ENCODE measurements around the gene ASCL2. TPM values are rescaled to one million over a fixed set of nuclear protein-coding genes. Genes with fewer than 3 reads are reported as not detected.

ASCL2 gene
- total and polyA plus RNA-seq, 7 donors: 0.03 to 0.08 TPM; not detected in 5

GRCh38 chr11:2293984-2294925, 23.9 kb upstream of the ASCL2 start:
- 76 to 77% (median 77%) methylated on average over 27 of the region's 27 CpGs for WGBS, 3 donors
- Histone ChIP-seq H3K4me1 (no peaks in the 10 kb centered on the region), H3K9me3 (no peaks in the 10 kb centered on the region), H3K36me3 (ENCODE audit: insufficient read depth in 1 of 2, low read depth in 1 of 2) (no peaks in the 10 kb centered on the region), H3K27ac (no peak overlapping the region), H3K27me3 (ENCODE audit: insufficient read depth in 3 of 3, low read length in 2 of 3) (peaks cover 0 to 34% (median 6%) of the 10 kb centered on the region in 3 donors), H3K4me3 (no peak overlapping the region)
- DNase-seq (peak in 1 of 2 donors; percentile 37), ATAC-seq (no peak)
- intact Hi-C loops (cut with DNase I): no loop called here
- TF ChIP-seq CTCF (IDR thresholded peaks at IDR 0.05): no peak

DNA sequence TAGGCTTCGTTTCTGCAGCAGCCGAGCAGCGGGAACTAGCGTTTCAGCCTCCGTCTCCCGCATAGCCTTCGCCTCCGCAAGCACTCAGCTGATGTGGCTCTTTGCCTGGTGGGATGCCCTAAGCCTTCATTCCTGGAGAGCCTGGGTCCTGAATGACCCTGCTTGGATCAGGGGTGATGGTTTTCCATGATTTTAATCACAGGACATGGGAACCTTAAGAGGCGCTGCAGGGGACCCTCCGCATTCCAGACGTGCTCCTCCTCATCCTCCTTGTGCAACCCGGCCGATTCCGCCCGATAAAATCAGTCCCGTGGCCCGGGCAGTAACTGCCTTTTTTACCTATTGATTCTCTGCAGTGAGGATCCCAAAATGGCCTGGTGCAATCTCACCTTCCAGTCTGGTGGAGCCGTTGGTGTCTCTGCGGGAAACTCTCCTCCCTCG, 23.2 kb upstream of the ASCL2 start:
- ATAC-seq: no peak
- WGBS, 3 donors: 79 to 82% (median 80%) methylated on average over 20 of the region's 20 CpGs
- Histone ChIP-seq H3K4me3 (no peak overlapping the region), H3K9me3 (no peaks in the 10 kb centered on the region), H3K27ac (no peak overlapping the region), H3K4me1 (no peaks in the 10 kb centered on the region), H3K36me3 (ENCODE audit: insufficient read depth in 1 of 2, low read depth in 1 of 2) (no peaks in the 10 kb centered on the region), H3K27me3 (ENCODE audit: insufficient read depth in 3 of 3, low read length in 2 of 3) (peaks cover 0 to 39% (median 7%) of the 10 kb centered on the region in 3 donors)
- intact Hi-C loops (cut with DNase I): no loop called here
- DNase-seq: peak in 1 of 2 donors; percentile 36
- no peak for TF ChIP-seq CTCF (IDR thresholded peaks at IDR 0.05)

- DNase-seq (peak in 1 of 2 donors; percentile 30), ATAC-seq (no peak)
- Histone ChIP-seq H3K27me3 (ENCODE audit: insufficient read depth in 3 of 3, low read length in 2 of 3) (peaks cover 0 to 42% (median 6%) of the 10 kb centered on the region in 3 donors), H3K36me3 (ENCODE audit: insufficient read depth in 1 of 2, low read depth in 1 of 2) (no peaks in the 10 kb centered on the region), H3K27ac (no peak overlapping the region), H3K9me3 (no peaks in the 10 kb centered on the region), H3K4me3 (no peak overlapping the region), H3K4me1 (no peaks in the 10 kb centered on the region)
- intact Hi-C loops (cut with DNase I): no loop called here
- WGBS, 3 donors: 19 to 25% (median 22%) methylated on average over 10 of the region's 10 CpGs
- no peak for TF ChIP-seq CTCF (IDR thresholded peaks at IDR 0.05)
These were observed 20.0 kb upstream of the ASCL2 start for GRCh38 chr11:2290351-2290841.

DNA sequence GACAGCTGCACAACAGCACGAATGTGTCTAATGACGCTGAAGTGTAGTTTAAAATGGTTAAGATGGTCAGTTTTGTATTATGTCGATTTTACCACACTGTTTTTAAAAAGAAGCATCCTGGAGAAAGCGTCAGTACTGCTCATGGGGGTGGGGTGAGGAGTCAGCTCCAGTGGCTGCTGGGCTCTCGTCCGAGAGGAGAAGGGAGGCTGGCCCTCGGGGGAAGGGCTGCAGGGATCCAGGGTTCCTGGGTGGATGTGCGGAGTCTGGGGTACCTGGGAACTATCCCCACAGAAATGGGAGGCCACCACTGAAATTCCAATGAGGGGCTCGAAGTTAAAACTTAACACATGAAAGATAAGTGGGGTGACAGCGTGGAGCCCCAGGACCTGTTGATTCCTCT, 19.5 kb upstream of the ASCL2 start:
- no peak overlapping the region for H3K4me3 ChIP-seq
- intact Hi-C loops (cut with DNase I): no loop called here
- H3K36me3 ChIP-seq (ENCODE audit: insufficient read depth in 1 of 2, low read depth in 1 of 2): no peaks in the 10 kb centered on the region
- WGBS, 3 donors: 42 to 52% (median 51%) methylated on average over 10 of the region's 10 CpGs
- H3K27ac ChIP-seq: no peak overlapping the region
- DNase-seq (peak in 1 of 2 donors; percentile 28), ATAC-seq (no peak)
- peaks cover 3 to 42% (median 6%) of the 10 kb centered on the region in 3 donors for H3K27me3 ChIP-seq (ENCODE audit: insufficient read depth in 3 of 3, low read length in 2 of 3)
- H3K9me3 ChIP-seq: no peaks in the 10 kb centered on the region
- TF ChIP-seq CTCF (IDR thresholded peaks at IDR 0.05): no peak
- H3K4me1 ChIP-seq: no peaks in the 10 kb centered on the region

Measured in psoas muscle (tissue), 8 donors.